Kidney (tissue), 14 donors: ENCODE measurements around the gene PLSCR3. TPM values are rescaled to one million over a fixed set of nuclear protein-coding genes. Genes with fewer than 3 reads are reported as not detected.
"Not testable (repeated sequence)": the region's sequence is repeated elsewhere in the genome, so short reads cannot be mapped to it uniquely, and the experiment has no call there.

ENCODE experiments used
- DNase-seq, 5 donors: peaks; one replicate each; pipeline ENCODE4 v3.0.0-alpha.2; 2013 to 2020
- FAIRE-seq: peaks from 2 replicates; lab custom pipeline; 2012; peaks lifted over from hg19 to GRCh38; lab: Jason Lieb, UNC
- H3K27ac ChIP-seq, 2 donors: one replicate each; pipeline ENCODE4 v1.7.0; 2013; ENCODE audit warnings: low read depth in 2 of 2, low read length in 2 of 2, inconsistent platforms in 1 of 2
- H3K27me3 ChIP-seq: one replicate; pipeline ENCODE4 v1.7.1; 2013; ENCODE audit warnings: low read length, inconsistent platforms; ENCODE audit not compliant: control insufficient read depth, insufficient read depth
- H3K36me3 ChIP-seq, 3 donors: one replicate each; pipeline versions ENCODE4 v1.7.0 to v1.7.1; 2013; ENCODE audit warnings: low read length in 3 of 3, control low read depth in 1 of 3, inconsistent platforms in 1 of 3; ENCODE audit not compliant: insufficient read depth in 3 of 3, control insufficient read depth in 2 of 3
- H3K4me1 ChIP-seq, 3 donors: one replicate each; pipeline versions ENCODE4 v1.7.0 to v1.7.1; 2013; ENCODE audit warnings: low read length in 3 of 3, inconsistent platforms in 1 of 3, low read depth in 1 of 3; ENCODE audit not compliant: control insufficient read depth in 2 of 3, insufficient read depth in 2 of 3
- H3K4me3 ChIP-seq, 3 donors: one replicate each; pipeline versions ENCODE4 v1.7.0 to v1.8.1; 2013; ENCODE audit warnings: low read length in 3 of 3, control low read depth in 1 of 3, inconsistent platforms in 1 of 3
- H3K9ac ChIP-seq, 3 donors: one replicate each; pipeline versions ENCODE4 v1.7.0 to v1.7.1; 2013; ENCODE audit warnings: low read length in 3 of 3, control low read depth in 1 of 3, inconsistent platforms in 1 of 3
- H3K9me3 ChIP-seq, 3 donors: one replicate each; pipeline versions ENCODE4 v1.7.0 to v1.7.1; 2013; ENCODE audit warnings: low read length in 3 of 3, control low read depth in 1 of 3, inconsistent platforms in 1 of 3; ENCODE audit not compliant: control insufficient read depth in 2 of 3, insufficient read depth in 1 of 3
- intact Hi-C: fragments of 100-400 bp; cut with DNase I; formaldehyde crosslinking; loops from one replicate; pipeline ENCODE4 v1.11.1; 2022
- polyA plus RNA-seq: library from polyadenylated mRNA; stranded (reverse); fragments of 350-450 nt; fragmentation: Illumina TruSeq; extraction: RNeasy Lipid Tissue Mini Kit (QIAGEN cat#74804); gene quantifications from one replicate; pipeline ENCODE4 v1.2.3, GENCODE V29; 2014; ENCODE audit warnings: low read depth, low replicate concordance; ENCODE audit not compliant: insufficient read depth
- total RNA-seq: library from RNA; stranded (reverse); fragmentation: NEBNext Ultra II Directional; extraction: Animal tissue kit (Norgen Biotek cat#: 25700); gene quantifications from one replicate; pipeline ENCODE4 v1.2.1, GENCODE V29; 2021
- TF ChIP-seq, protein P1 (sequence below): IDR thresholded peaks from 3 replicates; pipeline ENCODE4 v1.5.1; 2012; ENCODE audit warnings: mild to moderate bottlenecking, moderate library complexity, borderline replicate concordance; ENCODE audit not compliant: insufficient read depth; ENCODE audit errors: extremely low read depth
- donor health status: control.
- donor health status: control.
- donor health status: control.
- donor health status: control.
- donor health status: control.
- donor health status: DM: yes; HTN: yes; CAD: no.
- donor health status: Normal renal cell carcinoma (clear cell type).

Gene PLSCR3
- total and polyA plus RNA-seq, 2 donors from 2014 or later = 26.4 to 35.0 TPM

DNA sequence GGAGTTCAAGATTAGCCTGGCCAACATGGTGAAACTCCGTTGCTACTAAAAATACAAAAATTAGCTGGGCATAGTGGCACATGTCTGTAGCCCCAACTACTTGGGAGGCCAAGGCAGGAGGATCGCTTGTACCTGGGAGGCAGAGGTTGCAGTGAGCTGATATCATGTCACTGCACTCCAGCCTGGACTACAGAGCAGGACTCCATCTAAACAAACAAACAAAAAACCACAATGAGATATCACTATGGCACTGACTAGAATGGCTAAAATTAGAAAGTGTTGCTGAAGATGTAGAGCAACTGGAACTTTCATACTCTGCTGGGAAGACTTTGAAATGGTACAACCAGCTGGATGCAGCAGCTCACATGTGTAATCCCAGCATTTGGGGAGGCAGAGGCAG lies 20.0 kb downstream of the PLSCR3 start:
- TF ChIP-seq, protein P1, sequence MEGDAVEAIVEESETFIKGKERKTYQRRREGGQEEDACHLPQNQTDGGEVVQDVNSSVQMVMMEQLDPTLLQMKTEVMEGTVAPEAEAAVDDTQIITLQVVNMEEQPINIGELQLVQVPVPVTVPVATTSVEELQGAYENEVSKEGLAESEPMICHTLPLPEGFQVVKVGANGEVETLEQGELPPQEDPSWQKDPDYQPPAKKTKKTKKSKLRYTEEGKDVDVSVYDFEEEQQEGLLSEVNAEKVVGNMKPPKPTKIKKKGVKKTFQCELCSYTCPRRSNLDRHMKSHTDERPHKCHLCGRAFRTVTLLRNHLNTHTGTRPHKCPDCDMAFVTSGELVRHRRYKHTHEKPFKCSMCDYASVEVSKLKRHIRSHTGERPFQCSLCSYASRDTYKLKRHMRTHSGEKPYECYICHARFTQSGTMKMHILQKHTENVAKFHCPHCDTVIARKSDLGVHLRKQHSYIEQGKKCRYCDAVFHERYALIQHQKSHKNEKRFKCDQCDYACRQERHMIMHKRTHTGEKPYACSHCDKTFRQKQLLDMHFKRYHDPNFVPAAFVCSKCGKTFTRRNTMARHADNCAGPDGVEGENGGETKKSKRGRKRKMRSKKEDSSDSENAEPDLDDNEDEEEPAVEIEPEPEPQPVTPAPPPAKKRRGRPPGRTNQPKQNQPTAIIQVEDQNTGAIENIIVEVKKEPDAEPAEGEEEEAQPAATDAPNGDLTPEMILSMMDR = no peak
- intact Hi-C loops = no loop called here
- Histone ChIP-seq H3K9me3 (no peaks in the 10 kb centered on the region), H3K36me3 (no peaks in the 10 kb centered on the region), H3K4me3 (no peak overlapping the region), H3K4me1 (no peaks in the 10 kb centered on the region), H3K9ac (no peak overlapping the region), H3K27ac (no peak overlapping the region), H3K27me3 (no peaks in the 10 kb centered on the region)
- DNase-seq = no peak
- FAIRE-seq = no peak

DNA sequence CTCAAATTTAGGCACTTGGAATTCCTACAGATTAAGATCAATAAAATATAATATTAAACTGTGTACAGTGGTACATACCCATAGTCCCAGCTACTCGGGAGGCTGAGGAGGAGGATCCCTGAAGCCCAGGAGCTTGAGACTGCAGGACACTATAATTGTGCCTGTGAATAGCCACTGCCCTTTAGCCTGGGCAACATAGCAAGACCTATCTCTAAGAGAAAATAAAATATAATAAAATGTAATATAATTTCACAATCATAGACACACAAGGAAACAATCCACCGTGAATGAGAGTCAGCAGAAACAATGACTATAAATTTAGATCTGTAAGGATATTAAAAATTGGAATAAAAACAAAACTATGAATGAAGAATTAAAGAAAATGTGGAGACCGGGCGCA lies 23.5 kb downstream of the PLSCR3 start:
- no peaks in the 10 kb centered on the region for H3K27me3 ChIP-seq
- no peaks in the 10 kb centered on the region for H3K36me3 ChIP-seq
- no peak overlapping the region for H3K4me3 ChIP-seq
- intact Hi-C loops = no loop called here
- no peaks in the 10 kb centered on the region for H3K4me1 ChIP-seq
- DNase-seq (no peak), FAIRE-seq (no peak)
- no peak overlapping the region for H3K27ac ChIP-seq
- H3K9ac ChIP-seq = no peak overlapping the region
- H3K9me3 ChIP-seq = no peaks in the 10 kb centered on the region
- TF ChIP-seq, protein P1 = no peak

DNA sequence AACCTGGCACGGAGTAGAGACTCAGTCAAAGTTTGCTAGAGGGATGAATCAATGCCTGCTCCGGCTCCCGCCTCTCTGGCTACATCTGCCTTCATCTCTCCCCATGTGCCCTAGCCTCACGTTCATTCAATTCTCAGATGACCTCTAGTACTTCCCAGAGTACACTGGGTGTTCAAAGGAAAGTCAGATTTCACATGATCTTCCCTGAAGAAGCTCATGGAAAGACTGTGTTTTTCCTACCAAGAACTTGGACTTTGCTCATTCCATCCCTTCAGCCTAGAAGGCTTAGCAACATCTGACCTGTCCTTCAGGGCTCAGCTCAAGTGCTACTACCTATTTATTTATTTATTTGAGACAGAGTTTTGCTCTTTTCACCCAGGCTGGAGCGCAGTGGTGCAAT lies 24.5 kb downstream of the PLSCR3 start:
- DNase-seq = no peak
- H3K4me1 ChIP-seq = no peaks in the 10 kb centered on the region
- intact Hi-C loops = no loop called here

DNA sequence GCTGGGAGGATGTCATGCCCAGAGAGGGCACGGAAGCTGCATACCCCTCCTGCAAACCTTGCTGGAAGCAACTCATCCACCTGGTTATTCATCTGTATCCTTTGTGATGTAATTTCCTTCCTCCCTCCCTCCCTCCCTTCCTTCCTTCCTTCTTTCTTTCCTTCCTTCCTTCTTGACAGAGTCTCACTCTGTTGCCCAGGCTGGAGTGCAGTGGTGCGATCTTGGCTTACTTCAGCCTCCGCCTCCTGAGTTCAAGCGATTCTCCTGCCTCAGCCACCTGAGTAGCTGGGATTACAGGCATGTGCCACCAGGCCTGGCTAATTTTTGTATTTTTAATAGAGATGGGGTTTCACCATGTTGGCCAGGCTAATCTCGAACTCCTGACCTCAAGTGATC lies 25.7 kb downstream of the PLSCR3 start:
- H3K27me3 ChIP-seq, H3K9ac ChIP-seq, H3K27ac ChIP-seq, H3K36me3 ChIP-seq, H3K4me1 ChIP-seq, FAIRE-seq, H3K9me3 ChIP-seq, H3K4me3 ChIP-seq, DNase-seq, intact Hi-C loops: not testable (repeated sequence)

More for the DNA sequence above, 24.5 kb downstream of the PLSCR3 start:
- Histone ChIP-seq H3K4me3 (no peak overlapping the region), H3K9ac (no peak overlapping the region), H3K9me3 (no peaks in the 10 kb centered on the region), H3K27ac (no peak overlapping the region), H3K27me3 (no peaks in the 10 kb centered on the region), H3K36me3 (no peaks in the 10 kb centered on the region)
- no peak for FAIRE-seq
- TF ChIP-seq, protein P1 = no peak
